OCI-M2 (cell line): ENCODE measurements around the gene ZNF892.
"Not testable (repeated sequence)": the region's sequence is repeated elsewhere in the genome, so short reads cannot be mapped to it uniquely, and the experiment has no call there.

ENCODE experiments used
- DNase-seq: peaks from one replicate; lab custom pipeline; 2025; ENCODE audit not compliant: unreplicated experiment; lab: John Stamatoyannopoulos, UW

The ZNF892 gene

GRCh38 chr2:95207111-95207961, at the start of gene ZNF892:
TSS of gene ZNF892 (plus strand) at chr2:95207521. CDS start at chr2:95207816, 295 bp downstream.
- peak; percentile 66 for DNase-seq

- DNase-seq, result no peak
Measured at GRCh38 chr2:95158441-95158840, 48.9 kb upstream of the ZNF892 start.

- no peak for DNase-seq
Measured at GRCh38 chr2:95158891-95159619, 48.3 kb upstream of the ZNF892 start.

- DNase-seq, result no peak
Measured at GRCh38 chr2:95159690-95160449, 47.5 kb upstream of the ZNF892 start, which contains the start of gene ZNF514. TSS of gene ZNF514 (minus strand) at chr2:95159848. CDS start at chr2:95153253, 6,595 bp downstream.

GRCh38 chr2:95165030-95165370, 42.3 kb upstream of the ZNF892 start:
- DNase-seq, result no peak

GRCh38 chr2:95165371-95166064, 41.8 kb upstream of the ZNF892 start, which contains the start of gene ZNF2:
TSS of gene ZNF2 (plus strand) at chr2:95165809. CDS start at chr2:95176227, 10,418 bp downstream.
- peak; percentile 70 for DNase-seq

GRCh38 chr2:95166065-95166763, 41.1 kb upstream of the ZNF892 start:
- DNase-seq, result no peak

- no peak for DNase-seq
Measured at GRCh38 chr2:95171902-95172301, 35.4 kb upstream of the ZNF892 start.

GRCh38 chr2:95174031-95174542, 33.2 kb upstream of the ZNF892 start:
- DNase-seq, result no peak

- no peak for DNase-seq
Measured at GRCh38 chr2:95179451-95179850, 27.9 kb upstream of the ZNF892 start.

GRCh38 chr2:95181774-95182173, 25.5 kb upstream of the ZNF892 start:
- no peak for DNase-seq

- no peak for DNase-seq
Measured at GRCh38 chr2:95185197-95185596, 22.1 kb upstream of the ZNF892 start.

GRCh38 chr2:95185973-95186372, 21.3 kb upstream of the ZNF892 start:
- DNase-seq, result no peak

GRCh38 chr2:95192956-95193355, 14.4 kb upstream of the ZNF892 start:
- not testable (repeated sequence) for DNase-seq

- no peak for DNase-seq
Measured at GRCh38 chr2:95203911-95204310, 3.4 kb upstream of the ZNF892 start.

- no peak for DNase-seq
Measured at GRCh38 chr2:95204396-95204795, 2.9 kb upstream of the ZNF892 start.

- no peak for DNase-seq
Measured at GRCh38 chr2:95206096-95206495, 1.2 kb upstream of the ZNF892 start.

GRCh38 chr2:95208106-95208505, 785 bp downstream of the ZNF892 start:
- DNase-seq, result no peak

GRCh38 chr2:95215018-95215612, 7.8 kb downstream of the ZNF892 start:
- DNase-seq, result no peak

GRCh38 chr2:95220449-95220848, 13.1 kb downstream of the ZNF892 start:
- no peak for DNase-seq
